Fibroblast of the aortic adventitia (primary cell): ENCODE data around the gene IL6ST. TPM values are rescaled to one million over a fixed set of nuclear protein-coding genes. Genes with fewer than 3 reads are reported as not detected.

ENCODE experiments used
- DNase-seq: peaks from one replicate; pipeline ENCODE4 v3.0.0-alpha.2; 2010; ENCODE audit warnings: low read depth
- H3K4me3 ChIP-seq: 2 replicates; pipeline ENCODE4 v1.5.1; 2011; ENCODE audit warnings: low read depth, mild to moderate bottlenecking, control low read depth, low read length, moderate library complexity
- total RNA-seq: library from RNA; depleted of rRNA; stranded (reverse); fragments of >200 nt; gene quantifications from 2 replicates; pipeline ENCODE4 v1.2.3, GENCODE V29; 2012; ENCODE audit warnings: low replicate concordance
- TF ChIP-seq, protein P1 (sequence below): IDR thresholded peaks from 2 replicates; pipeline ENCODE4 v1.5.1; 2011; ENCODE audit warnings: mild to moderate bottlenecking, low read length, control low read depth, inconsistent platforms; ENCODE audit not compliant: insufficient read depth

The IL6ST gene
- total RNA-seq, 1 donor: 1,116 TPM

DNA sequence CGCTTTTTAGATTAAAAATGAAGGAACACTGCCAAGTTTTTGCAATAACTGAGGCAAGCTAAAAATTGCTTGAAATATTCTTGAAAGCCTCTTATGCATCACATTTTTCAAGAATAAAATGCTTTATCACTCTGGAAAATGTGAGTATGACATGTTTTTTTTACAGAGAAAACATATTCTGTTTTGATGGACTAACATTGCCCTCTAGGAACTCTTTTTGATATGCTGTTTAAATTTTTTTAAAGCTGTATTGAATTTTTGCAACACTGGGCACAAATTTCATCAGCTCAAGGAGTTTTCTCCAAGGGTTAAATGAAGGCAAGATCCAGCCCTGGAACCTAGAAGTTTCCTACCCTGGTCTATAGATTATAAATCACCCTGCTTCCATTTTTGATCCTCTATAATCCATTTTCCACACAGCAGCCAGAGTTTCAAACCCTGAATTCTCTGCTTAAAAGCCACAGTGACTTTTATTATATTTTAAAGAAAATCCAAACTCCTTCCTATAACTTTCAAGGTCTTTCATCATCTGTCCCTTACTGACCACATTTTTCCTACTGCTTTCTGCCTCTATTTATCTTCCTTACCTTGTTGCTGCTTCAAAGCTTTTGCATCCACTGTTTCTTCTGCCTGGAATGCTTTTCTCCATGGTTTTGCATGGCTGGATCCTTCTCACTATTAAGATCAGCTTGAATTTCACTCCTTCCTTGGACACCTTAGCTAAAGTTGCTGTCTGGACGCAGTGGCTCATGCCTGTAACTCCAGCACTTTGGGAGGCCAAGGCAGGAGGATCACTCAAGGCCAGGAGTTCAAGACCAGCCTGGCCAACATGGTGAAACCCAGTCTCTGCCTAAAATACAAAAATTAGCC, 82.7 kb downstream of the IL6ST start:
- TF ChIP-seq, protein P1, sequence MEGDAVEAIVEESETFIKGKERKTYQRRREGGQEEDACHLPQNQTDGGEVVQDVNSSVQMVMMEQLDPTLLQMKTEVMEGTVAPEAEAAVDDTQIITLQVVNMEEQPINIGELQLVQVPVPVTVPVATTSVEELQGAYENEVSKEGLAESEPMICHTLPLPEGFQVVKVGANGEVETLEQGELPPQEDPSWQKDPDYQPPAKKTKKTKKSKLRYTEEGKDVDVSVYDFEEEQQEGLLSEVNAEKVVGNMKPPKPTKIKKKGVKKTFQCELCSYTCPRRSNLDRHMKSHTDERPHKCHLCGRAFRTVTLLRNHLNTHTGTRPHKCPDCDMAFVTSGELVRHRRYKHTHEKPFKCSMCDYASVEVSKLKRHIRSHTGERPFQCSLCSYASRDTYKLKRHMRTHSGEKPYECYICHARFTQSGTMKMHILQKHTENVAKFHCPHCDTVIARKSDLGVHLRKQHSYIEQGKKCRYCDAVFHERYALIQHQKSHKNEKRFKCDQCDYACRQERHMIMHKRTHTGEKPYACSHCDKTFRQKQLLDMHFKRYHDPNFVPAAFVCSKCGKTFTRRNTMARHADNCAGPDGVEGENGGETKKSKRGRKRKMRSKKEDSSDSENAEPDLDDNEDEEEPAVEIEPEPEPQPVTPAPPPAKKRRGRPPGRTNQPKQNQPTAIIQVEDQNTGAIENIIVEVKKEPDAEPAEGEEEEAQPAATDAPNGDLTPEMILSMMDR: no peak
- H3K4me3 ChIP-seq: no peak overlapping the region
- DNase-seq: peak; percentile 74

DNA sequence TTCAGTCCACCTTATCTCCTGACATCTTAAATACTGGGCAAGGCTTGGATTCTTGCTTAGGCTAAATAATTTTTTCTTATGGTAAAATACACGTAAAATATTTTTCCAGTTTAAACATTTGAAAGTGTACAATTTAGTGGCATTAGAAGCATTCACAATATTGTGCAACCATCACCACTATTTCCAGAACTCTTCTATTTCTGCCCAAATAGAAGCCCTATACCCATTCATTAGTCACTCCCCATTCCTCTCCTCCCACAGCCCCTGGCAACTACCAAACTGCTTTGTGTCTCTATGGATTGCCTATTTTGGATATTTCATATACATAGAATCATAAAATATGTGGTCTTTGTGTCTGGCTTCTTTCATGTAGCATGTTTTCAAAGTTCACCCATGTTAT, 86.0 kb downstream of the IL6ST start:
- TF ChIP-seq, protein P1: no peak
- peak; percentile 34 for DNase-seq
- no peak overlapping the region for H3K4me3 ChIP-seq

DNA sequence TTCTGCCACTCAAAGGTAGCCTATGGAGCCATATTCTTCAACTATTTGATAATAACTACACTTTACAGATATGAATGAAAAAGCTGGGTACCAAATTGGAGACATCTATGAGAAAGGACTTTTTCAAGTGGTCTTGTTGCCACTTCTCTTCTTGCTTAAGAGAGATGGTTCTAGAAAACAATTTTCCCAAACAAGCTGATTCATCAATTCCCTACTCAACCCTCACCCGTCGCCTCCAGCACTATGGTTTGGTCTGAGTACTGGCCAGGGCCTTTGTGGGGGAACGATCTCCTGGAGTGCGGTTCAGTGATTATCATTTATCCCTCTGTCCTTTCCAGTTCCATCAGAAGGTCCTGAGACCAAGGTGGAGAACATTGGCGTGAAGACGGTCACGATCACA, 86.8 kb downstream of the IL6ST start:
- no peak for DNase-seq
- no peak overlapping the region for H3K4me3 ChIP-seq
- TF ChIP-seq, protein P1: no peak

DNA sequence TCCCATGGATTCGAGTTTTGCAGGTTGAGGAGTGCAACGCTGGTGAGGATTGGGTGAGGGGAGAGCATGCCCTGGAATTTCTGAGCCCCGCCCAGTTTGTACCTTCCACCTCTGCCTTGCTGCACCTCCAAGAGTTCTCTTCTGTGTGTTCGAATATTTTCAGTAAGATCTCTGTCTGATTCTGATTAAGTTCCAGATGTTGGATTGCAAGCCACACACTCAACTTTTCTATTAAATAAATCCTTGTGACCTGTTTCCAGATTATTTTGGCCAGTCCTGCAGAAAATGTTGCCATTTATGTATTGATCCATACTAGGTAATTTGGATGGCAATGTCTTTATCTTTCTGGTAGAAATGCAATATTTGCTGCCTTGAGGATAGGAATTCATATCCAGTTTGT, 89.5 kb downstream of the IL6ST start:
- H3K4me3 ChIP-seq: no peak overlapping the region
- TF ChIP-seq, protein P1: no peak
- DNase-seq: no peak

DNA sequence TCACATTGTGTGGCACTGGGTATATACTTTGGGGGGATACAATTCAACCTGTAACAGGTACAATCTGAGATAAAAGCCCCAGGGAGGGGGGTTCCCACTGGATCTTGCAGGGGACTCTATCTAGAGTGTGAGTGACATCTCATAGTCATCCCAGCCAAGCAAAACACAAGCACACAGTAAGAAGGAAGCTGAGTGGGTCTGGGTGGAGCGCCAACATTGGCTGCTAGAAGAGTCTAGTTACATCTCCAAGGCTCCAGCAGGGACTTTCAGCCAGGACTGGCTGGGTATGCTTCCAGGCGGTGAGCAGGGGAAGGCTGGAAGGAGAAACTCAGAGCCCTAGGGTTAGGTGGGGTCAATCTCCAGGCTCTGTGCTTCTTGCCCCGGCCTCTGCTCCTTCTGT, 90.6 kb downstream of the IL6ST start:
- H3K4me3 ChIP-seq: no peak overlapping the region
- peak; percentile 85 for DNase-seq
- TF ChIP-seq, protein P1: peak; percentile 5

DNA sequence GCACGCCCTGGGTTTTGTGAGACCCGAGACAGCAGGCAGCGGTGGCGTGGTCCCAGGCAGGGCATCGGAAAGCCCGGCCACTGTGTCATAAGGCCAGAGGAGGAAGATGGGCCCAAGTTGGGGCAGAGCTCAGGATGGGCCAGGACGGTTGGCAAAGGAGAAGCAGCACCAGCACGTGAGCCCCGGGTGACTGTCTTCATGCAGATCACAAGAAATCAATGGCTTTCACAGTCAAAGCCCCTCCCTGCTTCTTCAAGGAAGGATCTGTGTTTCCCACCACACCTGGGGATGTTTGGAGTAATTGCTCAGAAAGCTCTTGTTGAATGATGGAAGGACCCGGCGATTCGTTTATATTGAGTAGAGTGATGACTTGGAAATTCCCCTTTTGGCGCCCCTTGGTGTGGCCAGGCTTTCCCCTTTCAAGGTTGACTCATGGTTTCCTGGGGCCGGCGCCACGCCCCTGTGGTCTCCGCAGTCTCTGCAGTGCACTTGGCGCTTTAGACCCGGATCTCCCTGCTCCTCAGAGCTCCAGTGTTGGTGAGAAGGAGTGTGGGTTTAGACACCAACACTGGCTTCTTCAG, 91.6 kb downstream of the IL6ST start:
- TF ChIP-seq, protein P1: no peak
- H3K4me3 ChIP-seq: no peak overlapping the region
- peak; percentile 23 for DNase-seq
